ENCODE results near the gene TAC3. TPM values are rescaled to one million over a fixed set of nuclear protein-coding genes. Genes with fewer than 3 reads are reported as not detected.
"Not testable (repeated sequence)": the region's sequence is repeated elsewhere in the genome, so short reads cannot be mapped to it uniquely, and the experiment has no call there.

The TAC3 gene
- total RNA-seq, 1 experiment from 2014 or later: 6.2 TPM

DNA sequence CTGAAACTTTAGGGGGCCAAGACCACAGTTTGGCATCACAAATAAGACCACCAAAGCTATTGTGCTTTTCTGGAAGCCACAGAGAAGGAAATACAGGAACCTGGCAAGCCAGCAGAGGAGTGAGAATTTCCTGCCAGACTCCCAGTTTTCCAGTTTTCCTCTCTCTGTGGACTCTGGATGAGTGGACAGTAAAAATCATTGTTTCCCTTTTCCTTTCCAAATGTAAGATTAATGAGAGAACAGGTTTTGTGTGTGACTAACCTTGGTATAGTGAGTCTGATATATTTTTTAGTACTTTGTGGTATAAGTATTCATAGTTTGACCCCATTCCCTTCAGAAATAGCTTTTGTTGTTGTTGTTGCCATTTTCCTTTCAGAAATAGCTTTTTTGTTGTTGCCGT, 2.6 kb upstream of the TAC3 start:
- H2AFZ ChIP-seq (ENCODE audit: low read length): no peak overlapping the region

DNA sequence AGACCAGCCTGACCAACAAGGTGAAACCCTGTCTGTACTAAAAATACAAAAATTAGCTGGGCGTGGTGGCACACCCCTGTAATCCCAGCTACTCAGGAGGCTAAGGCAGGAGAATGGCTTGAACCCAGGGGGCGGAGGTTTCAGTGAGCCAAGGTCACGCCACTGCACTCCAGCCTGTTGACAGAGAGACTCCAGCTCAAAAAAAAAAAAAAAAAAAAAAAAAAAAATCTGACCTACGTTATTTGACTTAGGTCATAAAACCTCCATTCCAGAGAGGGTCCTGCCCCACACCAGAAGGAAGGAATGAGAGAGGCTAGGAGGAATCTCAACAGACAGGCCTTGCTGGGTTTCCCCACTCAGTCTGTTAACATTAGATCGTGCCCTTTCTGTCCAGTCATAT, 2.0 kb upstream of the TAC3 start:
- not testable (repeated sequence) for H3K27me3 Mint-ChIP-seq (ENCODE audit: low read depth); H3K27me3 ChIP-seq (ENCODE audit: insufficient read depth, low read length); H2AFZ ChIP-seq (ENCODE audit: low read length); H4K8ac ChIP-seq (replicated peaks; ENCODE audit: insufficient read length, low read depth, low read length); H3K4me3 Mint-ChIP-seq; H3K56ac ChIP-seq (ENCODE audit: insufficient read length, low read depth, low read length); H3K9me3 Mint-ChIP-seq; H2BK120ac ChIP-seq (ENCODE audit: low read depth, low read length, poor library complexity, severe bottlenecking); H2BK12ac ChIP-seq (ENCODE audit: insufficient read length, low read depth, low read length); H3K4me2 ChIP-seq (ENCODE audit: insufficient read depth, insufficient read length, low read length); DNase-seq; H3K36me3 Mint-ChIP-seq (ENCODE audit: insufficient read depth in 1 of 3, low read depth in 3 of 3); H3K14ac ChIP-seq (ENCODE audit: insufficient read depth, low read length); H3K27ac ChIP-seq (ENCODE audit: insufficient read length, low read depth, low read length); H3K23ac ChIP-seq (ENCODE audit: insufficient read length, low read depth, low read length); H4K5ac ChIP-seq (ENCODE audit: insufficient read length, low read depth, low read length); H3K4ac ChIP-seq (ENCODE audit: low read depth, low read length); H3K9me3 ChIP-seq (ENCODE audit: control insufficient read depth, low read depth, low read length); H4K20me1 ChIP-seq (ENCODE audit: control insufficient read depth, insufficient read depth, insufficient read length); H3K79me1 ChIP-seq (ENCODE audit: insufficient read depth, low read depth, low read length, poor library complexity, severe bottlenecking); H3K23me2 ChIP-seq (ENCODE audit: insufficient read length, low read depth, low read length, poor library complexity, severe bottlenecking); H3K18ac ChIP-seq (ENCODE audit: insufficient read length, low read depth, low read length); H2BK20ac ChIP-seq (ENCODE audit: low read depth, low read length, poor library complexity, severe bottlenecking); H2BK15ac ChIP-seq (ENCODE audit: low read depth, low read length); H3K4me1 ChIP-seq (ENCODE audit: insufficient read depth, low read length); H2BK5ac ChIP-seq (ENCODE audit: insufficient read length, low read length); H3K9ac ChIP-seq (ENCODE audit: extremely low read depth, insufficient read length, low read length); H4K91ac ChIP-seq (ENCODE audit: insufficient read length, low read depth, low read length); H3T11ph ChIP-seq (ENCODE audit: low read length); H3K79me2 ChIP-seq (ENCODE audit: insufficient read depth, low read length); H2AK5ac ChIP-seq (ENCODE audit: insufficient read length, low read length)
- peak overlapping the region in 1 of 3 experiments; percentile 19; a peak in 1 of 7 replicates for H3K27ac Mint-ChIP-seq
- no CpG with 5 or more reads among the region's 5 CpGs for WGBS (ENCODE audit: extremely low coverage, insufficient read length, low lambda C conversion rate)
- peaks cover 15 to 42% of the 10 kb centered on the region in 2 experiments for H3K4me1 Mint-ChIP-seq

More for the DNA sequence above, 2.6 kb upstream of the TAC3 start:
- no peak overlapping the region for H3K4me3 Mint-ChIP-seq
- Histone ChIP-seq H3T11ph (ENCODE audit: low read length) (no peak overlapping the region), H3K79me2 (ENCODE audit: insufficient read depth, low read length) (no peaks in the 10 kb centered on the region), H4K8ac (replicated peaks; ENCODE audit: insufficient read length, low read depth, low read length) (no peak overlapping the region), H3K14ac (ENCODE audit: insufficient read depth, low read length) (no peak overlapping the region), H3K4me2 (ENCODE audit: insufficient read depth, insufficient read length, low read length) (no peak overlapping the region), H3K79me1 (ENCODE audit: insufficient read depth, low read depth, low read length, poor library complexity, severe bottlenecking) (no peaks in the 10 kb centered on the region), H2AK5ac (ENCODE audit: insufficient read length, low read length) (no peak overlapping the region), H3K23me2 (ENCODE audit: insufficient read length, low read depth, low read length, poor library complexity, severe bottlenecking) (no peaks in the 10 kb centered on the region), H3K56ac (ENCODE audit: insufficient read length, low read depth, low read length) (no peak overlapping the region), H2BK15ac (ENCODE audit: low read depth, low read length) (no peak overlapping the region), H3K18ac (ENCODE audit: insufficient read length, low read depth, low read length) (no peak overlapping the region), H4K5ac (ENCODE audit: insufficient read length, low read depth, low read length) (no peak overlapping the region), H4K91ac (ENCODE audit: insufficient read length, low read depth, low read length) (no peak overlapping the region), H3K9ac (ENCODE audit: extremely low read depth, insufficient read length, low read length) (no peak overlapping the region), H3K27ac (ENCODE audit: insufficient read length, low read depth, low read length) (no peak overlapping the region), H3K4ac (ENCODE audit: low read depth, low read length) (no peak overlapping the region), H2BK12ac (ENCODE audit: insufficient read length, low read depth, low read length) (no peak overlapping the region), H4K20me1 (ENCODE audit: control insufficient read depth, insufficient read depth, insufficient read length) (no peaks in the 10 kb centered on the region), H3K27me3 (ENCODE audit: insufficient read depth, low read length) (no peaks in the 10 kb centered on the region), H3K4me1 (ENCODE audit: insufficient read depth, low read length) (peaks cover 2% of the 10 kb centered on the region; the same call in 1 of the 2 replicates), H3K9me3 (ENCODE audit: control insufficient read depth, low read depth, low read length) (no peaks in the 10 kb centered on the region), H2BK120ac (ENCODE audit: low read depth, low read length, poor library complexity, severe bottlenecking) (no peak overlapping the region), H2BK20ac (ENCODE audit: low read depth, low read length, poor library complexity, severe bottlenecking) (no peak overlapping the region), H3K23ac (ENCODE audit: insufficient read length, low read depth, low read length) (no peak overlapping the region), H2BK5ac (ENCODE audit: insufficient read length, low read length) (no peak overlapping the region)
- peaks cover 3% of the 10 kb centered on the region for H3K27me3 Mint-ChIP-seq (ENCODE audit: low read depth)
- peak overlapping the region in 1 of 3 experiments; percentile 59; a peak in 2 of 7 replicates for H3K27ac Mint-ChIP-seq
- peaks cover 12 to 38% of the 10 kb centered on the region in 2 experiments for H3K4me1 Mint-ChIP-seq
- no peaks in the 10 kb centered on the region for H3K36me3 Mint-ChIP-seq (ENCODE audit: insufficient read depth in 1 of 3, low read depth in 3 of 3)
- H3K9me3 Mint-ChIP-seq: no peaks in the 10 kb centered on the region
- TF ChIP-seq, protein P1, sequence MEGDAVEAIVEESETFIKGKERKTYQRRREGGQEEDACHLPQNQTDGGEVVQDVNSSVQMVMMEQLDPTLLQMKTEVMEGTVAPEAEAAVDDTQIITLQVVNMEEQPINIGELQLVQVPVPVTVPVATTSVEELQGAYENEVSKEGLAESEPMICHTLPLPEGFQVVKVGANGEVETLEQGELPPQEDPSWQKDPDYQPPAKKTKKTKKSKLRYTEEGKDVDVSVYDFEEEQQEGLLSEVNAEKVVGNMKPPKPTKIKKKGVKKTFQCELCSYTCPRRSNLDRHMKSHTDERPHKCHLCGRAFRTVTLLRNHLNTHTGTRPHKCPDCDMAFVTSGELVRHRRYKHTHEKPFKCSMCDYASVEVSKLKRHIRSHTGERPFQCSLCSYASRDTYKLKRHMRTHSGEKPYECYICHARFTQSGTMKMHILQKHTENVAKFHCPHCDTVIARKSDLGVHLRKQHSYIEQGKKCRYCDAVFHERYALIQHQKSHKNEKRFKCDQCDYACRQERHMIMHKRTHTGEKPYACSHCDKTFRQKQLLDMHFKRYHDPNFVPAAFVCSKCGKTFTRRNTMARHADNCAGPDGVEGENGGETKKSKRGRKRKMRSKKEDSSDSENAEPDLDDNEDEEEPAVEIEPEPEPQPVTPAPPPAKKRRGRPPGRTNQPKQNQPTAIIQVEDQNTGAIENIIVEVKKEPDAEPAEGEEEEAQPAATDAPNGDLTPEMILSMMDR (conservative IDR thresholded peaks at IDR 0.05): no peak
- no peak for DNase-seq
- WGBS (ENCODE audit: extremely low coverage, insufficient read length, low lambda C conversion rate): no CpG with 5 or more reads among the region's 1 CpG

Measured in H9 (cell line).